KMS-11 (cell line): ENCODE measurements around the gene LINGO1.

Experiments
- H2AFZ ChIP-seq: fragments of 200-600 bp; sonication (generic); 2 replicates; pipeline ENCODE4 v1.6.1; 2016; ENCODE audit warnings: antibody characterized with exemption, mixed run types, low read depth
- H3K27ac ChIP-seq: fragments of 200-600 bp; sonication (generic); 2 replicates; pipeline ENCODE4 v1.6.1; 2016; ENCODE audit warnings: mild to moderate bottlenecking, mixed run types
- H3K27me3 ChIP-seq: fragments of 200-600 bp; sonication (generic); 2 replicates; pipeline ENCODE4 v1.6.1; 2017; ENCODE audit warnings: mild to moderate bottlenecking, low read depth, mixed run types, moderate library complexity; ENCODE audit not compliant: insufficient read depth
- H3K36me3 ChIP-seq: fragments of 200-600 bp; sonication (generic); 2 replicates; pipeline ENCODE4 v1.6.1; 2017; ENCODE audit warnings: mild to moderate bottlenecking, mixed run types; ENCODE audit not compliant: insufficient read depth
- H3K4me1 ChIP-seq: fragments of 200-600 bp; sonication (generic); 2 replicates; pipeline ENCODE4 v1.6.1; 2016; ENCODE audit warnings: mild to moderate bottlenecking, low read depth, mixed run types; ENCODE audit not compliant: poor library complexity, severe bottlenecking
- H3K4me2 ChIP-seq: fragments of 200-600 bp; sonication (generic); 2 replicates; pipeline ENCODE4 v1.7.0; 2016; ENCODE audit warnings: mild to moderate bottlenecking, mixed run types
- H3K4me3 ChIP-seq: fragments of 200-600 bp; sonication (generic); IDR thresholded peaks from 2 replicates; pipeline ENCODE4 v1.6.1; 2017; ENCODE audit warnings: low read depth, low read length, mixed read lengths; ENCODE audit not compliant: insufficient read depth
- H3K79me2 ChIP-seq: fragments of 200-600 bp; sonication (generic); 2 replicates; pipeline ENCODE4 v1.6.1; 2016; ENCODE audit warnings: low read depth, mixed run types; ENCODE audit not compliant: insufficient read depth
- H3K9ac ChIP-seq: fragments of 200-600 bp; sonication (generic); 2 replicates; pipeline ENCODE4 v1.6.1; 2016; ENCODE audit warnings: mild to moderate bottlenecking, mixed run types
- H4K20me1 ChIP-seq: fragments of 200-600 bp; sonication (generic); 2 replicates; pipeline ENCODE4 v1.6.1; 2016; ENCODE audit warnings: mild to moderate bottlenecking, mixed run types; ENCODE audit not compliant: insufficient read depth
- CTCF ChIP-seq: fragments of 200-600 bp; sonication (generic); conservative IDR thresholded peaks from 2 replicates; pipeline ENCODE4 v1.6.1; 2017; ENCODE audit warnings: low read depth, mild to moderate bottlenecking, antibody characterized with exemption, low read length, moderate library complexity, mixed read lengths

LINGO1 gene

DNA sequence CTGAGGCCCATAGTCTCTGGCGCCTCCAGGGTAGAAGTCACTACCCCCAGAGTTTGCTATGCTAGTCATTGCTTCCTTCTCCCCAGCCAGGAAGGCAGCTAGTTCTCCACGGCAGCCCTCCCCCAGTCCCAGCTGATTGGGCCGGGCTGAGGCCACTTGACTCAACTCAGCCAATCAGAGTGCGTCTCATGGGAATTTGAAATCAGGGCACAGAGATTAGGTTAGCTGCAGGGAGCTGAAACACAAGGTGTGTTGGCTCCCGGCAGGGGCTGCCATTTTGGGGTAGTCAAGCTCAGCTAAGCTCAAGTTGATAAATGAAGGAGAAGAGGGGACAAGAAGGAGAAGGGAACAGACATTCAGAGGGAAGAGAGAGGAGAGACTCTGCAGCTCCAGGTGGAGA, 32.8 kb downstream of the LINGO1 start:
- no peak overlapping the region for H3K4me2 ChIP-seq
- no peaks in the 10 kb centered on the region for H3K79me2 ChIP-seq
- H3K27ac ChIP-seq = no peak overlapping the region
- no peak overlapping the region for H3K4me3 ChIP-seq
- no peaks in the 10 kb centered on the region for H3K36me3 ChIP-seq
- no peaks in the 10 kb centered on the region for H4K20me1 ChIP-seq
- no peaks in the 10 kb centered on the region for H3K4me1 ChIP-seq
- no peak overlapping the region for H3K9ac ChIP-seq
- TF ChIP-seq CTCF = no peak
- H3K27me3 ChIP-seq = peaks cover 2% of the 10 kb centered on the region; the same call in 1 of the 2 replicates
- no peak overlapping the region for H2AFZ ChIP-seq

DNA sequence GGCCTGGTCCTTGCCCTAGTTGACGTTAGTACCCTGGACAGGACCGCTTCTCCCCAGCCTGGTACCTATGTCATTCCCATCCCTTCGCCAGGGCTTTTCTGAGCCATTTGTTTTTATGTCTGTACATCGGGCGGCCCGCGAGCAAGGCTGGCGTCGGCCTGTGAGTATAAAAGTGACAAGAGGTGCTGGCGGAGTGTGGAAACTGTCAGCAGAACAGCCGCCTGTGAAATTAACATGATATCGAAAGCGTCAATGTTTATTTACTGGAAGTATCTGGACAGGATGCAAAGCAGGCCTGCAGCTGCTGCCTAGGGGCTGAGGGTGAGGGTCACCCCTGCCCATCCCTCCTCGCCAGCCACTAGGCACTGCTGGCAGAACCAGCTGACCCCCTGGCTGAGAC, 33.4 kb downstream of the LINGO1 start:
- H2AFZ ChIP-seq = no peak overlapping the region
- no peak overlapping the region for H3K4me3 ChIP-seq
- no peaks in the 10 kb centered on the region for H3K79me2 ChIP-seq
- H3K27ac ChIP-seq = no peak overlapping the region
- H3K4me2 ChIP-seq = no peak overlapping the region
- H3K9ac ChIP-seq = no peak overlapping the region
- TF ChIP-seq CTCF = no peak
- H3K36me3 ChIP-seq = no peaks in the 10 kb centered on the region
- H4K20me1 ChIP-seq = no peaks in the 10 kb centered on the region
- H3K27me3 ChIP-seq = peaks cover 2% of the 10 kb centered on the region; the same call in 1 of the 2 replicates
- H3K4me1 ChIP-seq = no peaks in the 10 kb centered on the region

- Histone ChIP-seq H3K4me1 (no peaks in the 10 kb centered on the region), H3K4me2 (no peak overlapping the region), H3K79me2 (no peaks in the 10 kb centered on the region), H3K4me3 (no peak overlapping the region), H3K27ac (no peak overlapping the region), H3K36me3 (no peaks in the 10 kb centered on the region), H4K20me1 (no peaks in the 10 kb centered on the region), H3K27me3 (peaks cover 2% of the 10 kb centered on the region; the same call in 1 of the 2 replicates), H2AFZ (no peak overlapping the region), H3K9ac (no peak overlapping the region)
- no peak for TF ChIP-seq CTCF
Observed at GRCh38 chr15:77598644-77599043, 34.1 kb downstream of the LINGO1 start.

GRCh38 chr15:77597804-77598453, 34.8 kb downstream of the LINGO1 start:
- H3K4me2 ChIP-seq = no peak overlapping the region
- no peak overlapping the region for H3K4me3 ChIP-seq
- no peak overlapping the region for H3K9ac ChIP-seq
- no peak overlapping the region for H3K27ac ChIP-seq
- H4K20me1 ChIP-seq = no peaks in the 10 kb centered on the region
- H3K4me1 ChIP-seq = no peaks in the 10 kb centered on the region
- H3K79me2 ChIP-seq = no peaks in the 10 kb centered on the region
- TF ChIP-seq CTCF = no peak
- H3K27me3 ChIP-seq = peaks cover 2% of the 10 kb centered on the region; the same call in 1 of the 2 replicates
- no peaks in the 10 kb centered on the region for H3K36me3 ChIP-seq
- no peak overlapping the region for H2AFZ ChIP-seq
